K562 (cell line): ENCODE results near the gene LY6G5B. TPM values are rescaled to one million over a fixed set of nuclear protein-coding genes. Genes with fewer than 3 reads are reported as not detected.
A peak's percentile ranks its signal among the peaks of the same experiment; 100 is the strongest.

ENCODE experiments used
- CC2D1A ChIP-seq: fragments of 450-650 bp; IDR thresholded peaks from 2 replicates; pipeline ENCODE4 v1.6.1; 2017; ENCODE audit warnings: mild to moderate bottlenecking
- ESRRA ChIP-seq: fragments of 450-650 bp; IDR thresholded peaks from 2 replicates; pipeline ENCODE4 v1.6.1; 2014; ENCODE audit warnings: low read depth, mild to moderate bottlenecking, moderate library complexity, borderline replicate concordance
- ESRRB ChIP-seq: fragments of 250-450 bp; sonication (Bioruptor Pico); IDR thresholded peaks from 2 replicates; pipeline ENCODE4 v1.5.0; 2020; ENCODE audit warnings: mild to moderate bottlenecking, moderate library complexity, borderline replicate concordance
- FOXK1 ChIP-seq: sonication (generic); formaldehyde crosslinking; IDR thresholded peaks from 2 replicates; pipeline ENCODE4 v1.8.0; 2022; ENCODE audit warnings: missing genetic modification reagents, mild to moderate bottlenecking, borderline replicate concordance
- GTF2E2 ChIP-seq: fragments of 200-800 bp; sonication (Bioruptor generic); IDR thresholded peaks from 2 replicates; pipeline ENCODE4 v1.6.1; 2016; ENCODE audit warnings: missing genetic modification characterization, missing compliant biosample characterization
- HDAC1 ChIP-seq, 2 experiments: fragments of 450-650 bp; IDR thresholded peaks; 2 replicates each; pipeline ENCODE4 v1.6.1; 2016 to 2017; ENCODE audit warnings: inconsistent platforms in 1 of 2, mild to moderate bottlenecking in 1 of 2, moderate library complexity in 1 of 2
- HMG20B ChIP-seq: fragments of 250-450 bp; sonication (Bioruptor Pico); IDR thresholded peaks from 2 replicates; pipeline ENCODE4 v1.5.0; 2021; ENCODE audit warnings: mild to moderate bottlenecking
- RFX7 ChIP-seq: fragments of 250-450 bp; sonication (Bioruptor Pico); IDR thresholded peaks from 2 replicates; pipeline ENCODE4 v1.5.1; 2021; ENCODE audit warnings: mild to moderate bottlenecking
- SIN3A ChIP-seq, 2 experiments: fragments of 150-350 bp in 1 of 2; IDR thresholded peaks; 2 replicates each; pipeline ENCODE4 v1.6.1; 2011 to 2016; ENCODE audit warnings: borderline replicate concordance in 2 of 2, low read depth in 2 of 2, low read length in 2 of 2, mild to moderate bottlenecking in 2 of 2, moderate library complexity in 2 of 2; ENCODE audit not compliant: control insufficient read depth in 1 of 2
- SNRNP70 ChIP-seq: fragments of 200-400 bp; formaldehyde crosslinking; optimal IDR thresholded peaks from 2 replicates; pipeline ENCODE3; 2017; ENCODE audit warnings: low read depth, low read length
- SOX6 ChIP-seq: fragments of 450-650 bp; IDR thresholded peaks from 2 replicates; pipeline ENCODE4 v1.6.1; 2014; ENCODE audit warnings: mild to moderate bottlenecking
- THRAP3 ChIP-seq: fragments of 450-650 bp; IDR thresholded peaks from 2 replicates; pipeline ENCODE4 v1.6.1; 2016; ENCODE audit warnings: mild to moderate bottlenecking, inconsistent platforms, borderline replicate concordance
- XRCC5 ChIP-seq: fragments of 200-400 bp; formaldehyde crosslinking; IDR thresholded peaks from 2 replicates; pipeline ENCODE4 v1.6.1; 2017; ENCODE audit warnings: low read depth, mild to moderate bottlenecking, low read length
- ZNF12 ChIP-seq: sonication (generic); formaldehyde crosslinking; IDR thresholded peaks from 2 replicates; pipeline ENCODE4 v1.4.0; 2020; ENCODE audit warnings: mild to moderate bottlenecking, missing genetic modification reagents
- ZNF445 ChIP-seq: fragments of 250-450 bp; sonication (Bioruptor Pico); IDR thresholded peaks from 2 replicates; pipeline ENCODE4 v1.4.0; 2020; ENCODE audit warnings: low read depth, mild to moderate bottlenecking, moderate library complexity
- ZSCAN32 ChIP-seq: fragments of 450-650 bp; formaldehyde crosslinking; IDR thresholded peaks from 2 replicates; pipeline ENCODE4 v1.4.0; 2020; ENCODE audit warnings: mild to moderate bottlenecking, moderate library complexity
- polyA plus RNA-seq, 8 experiments: library from polyadenylated mRNA; depleted of rRNA in 4 of 8; stranded (reverse) in 5 of 8; unstranded in 3 of 8; fragments of >200 nt; fragmentation: Nextera tagmentation in 2 of 8; fragmentation: Illumina TruSeq in 1 of 8; extraction: Ambion mirVana in 2 of 8; extraction: Trizol in 1 of 8; gene quantifications; 2 replicates each; pipeline versions ENCODE4 v1.2.1 to v1.2.3, GENCODE V29; 2011 to 2014; ENCODE audit warnings: inconsistent platforms in 1 of 8, missing spikeins in 1 of 8
- total RNA-seq, 7 experiments: library from RNA; depleted of rRNA in 6 of 7; stranded (reverse); fragments of >200 nt in 6 of 7; fragmentation: Illumina TruSeq in 2 of 7; extraction: Trizol in 2 of 7; gene quantifications; 2 replicates each; pipeline versions ENCODE4 v1.2.1 to v1.2.3, GENCODE V29; 2011 to 2021; ENCODE audit warnings: low replicate concordance in 1 of 7
- TF ChIP-seq, protein P1 (sequence below): sonication (generic); formaldehyde crosslinking; IDR thresholded peaks from 2 replicates; pipeline ENCODE4 v1.8.0; 2022; ENCODE audit warnings: missing genetic modification reagents, mild to moderate bottlenecking, moderate library complexity, borderline replicate concordance
- TF ChIP-seq, protein P2 (sequence below), 2 experiments: fragments of 450-650 bp in 1 of 2; sonication (generic) in 1 of 2; formaldehyde crosslinking; conservative IDR thresholded peaks; 2 replicates each; pipeline versions ENCODE4 v1.4.0 to v1.8.1; 2020 to 2022; ENCODE audit warnings: mild to moderate bottlenecking in 1 of 2, missing genetic modification reagents in 1 of 2
- TF ChIP-seq, protein P3 (sequence below): fragments of 250-450 bp; sonication (Bioruptor Pico); IDR thresholded peaks from 2 replicates; pipeline ENCODE4 v1.8.0; 2022; ENCODE audit warnings: moderate library complexity, mild to moderate bottlenecking, inconsistent platforms
- TF ChIP-seq, protein P4 (sequence below): conservative IDR thresholded peaks from 2 replicates; pipeline ENCODE4 v1.6.1; 2011; ENCODE audit warnings: low read depth, mild to moderate bottlenecking, low read length; ENCODE audit not compliant: control insufficient read depth
- TF ChIP-seq, protein P5 (sequence below): sonication (generic); formaldehyde crosslinking; IDR thresholded peaks from 2 replicates; pipeline ENCODE4 v1.8.1; 2022; ENCODE audit warnings: missing genetic modification reagents

The LY6G5B gene
- total and polyA plus RNA-seq, 9 of the 15 experiments (the other 6 are each of a cell fraction or from before 2014, with no cell fraction given) = 6.0 to 27.0 (median 7.5) TPM

DNA sequence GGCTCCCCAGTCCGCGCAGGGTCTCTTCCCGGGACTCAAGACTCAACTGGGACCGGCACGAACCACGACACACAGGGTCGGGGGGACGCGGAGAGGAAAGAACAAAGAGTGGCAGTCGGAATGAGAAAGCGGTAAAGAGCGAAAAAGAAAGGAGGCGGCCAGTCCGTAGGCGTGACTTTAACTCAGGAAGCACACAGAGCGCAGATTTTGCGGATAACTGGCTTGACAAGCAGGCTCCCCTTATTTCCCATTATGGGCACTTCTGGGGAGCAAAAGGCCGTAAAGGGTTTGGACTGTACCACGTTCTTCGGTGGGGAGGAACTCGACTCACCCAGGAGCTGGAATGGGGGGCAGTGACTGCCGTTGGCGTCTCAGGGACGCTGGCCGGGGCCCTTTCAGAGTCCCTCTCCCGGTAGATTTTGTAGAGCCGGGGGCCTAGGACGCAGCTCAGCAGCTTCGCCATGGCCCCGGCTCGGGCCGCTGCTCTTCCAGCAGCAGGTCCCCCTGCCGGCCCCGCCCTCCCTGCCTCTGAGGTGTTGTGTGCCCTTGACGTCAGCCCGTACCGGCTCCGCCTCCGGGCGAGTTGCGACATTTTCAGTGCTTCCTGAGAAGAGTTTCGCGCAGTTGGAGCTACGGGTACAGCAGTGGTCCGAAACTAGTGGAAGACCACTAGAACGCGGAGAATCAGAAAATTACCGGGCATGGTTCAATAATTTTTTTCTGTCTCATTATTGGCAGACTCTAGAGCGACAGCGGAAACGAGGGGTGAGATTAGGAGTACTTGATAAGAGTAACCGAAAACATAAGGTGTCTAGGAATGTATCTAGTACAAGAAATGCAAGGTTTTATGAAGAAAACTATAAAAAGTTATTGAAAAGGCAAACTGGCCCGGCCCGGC lies 33.3 kb downstream of the LY6G5B start, which contains the start of gene ABHD16A (continued):
- peak in 1 of 2 experiments; percentile 91; a peak in 2 of 4 replicates for TF ChIP-seq HDAC1 (IDR thresholded peaks at IDR 0.05)
- TF ChIP-seq FOXK1 (CRISPR knock-in tag) = 0 out of 2 replicates have a peak, but pooled peaks have one; percentile 64
- TF ChIP-seq, protein P1, sequence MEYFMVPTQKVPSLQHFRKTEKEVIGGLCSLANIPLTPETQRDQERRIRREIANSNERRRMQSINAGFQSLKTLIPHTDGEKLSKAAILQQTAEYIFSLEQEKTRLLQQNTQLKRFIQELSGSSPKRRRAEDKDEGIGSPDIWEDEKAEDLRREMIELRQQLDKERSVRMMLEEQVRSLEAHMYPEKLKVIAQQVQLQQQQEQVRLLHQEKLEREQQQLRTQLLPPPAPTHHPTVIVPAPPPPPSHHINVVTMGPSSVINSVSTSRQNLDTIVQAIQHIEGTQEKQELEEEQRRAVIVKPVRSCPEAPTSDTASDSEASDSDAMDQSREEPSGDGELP (CRISPR knock-in tag) = peak; percentile 85
- peak; percentile 78 for TF ChIP-seq ZSCAN32 (CRISPR knock-in tag)
- TF ChIP-seq, protein P2, sequence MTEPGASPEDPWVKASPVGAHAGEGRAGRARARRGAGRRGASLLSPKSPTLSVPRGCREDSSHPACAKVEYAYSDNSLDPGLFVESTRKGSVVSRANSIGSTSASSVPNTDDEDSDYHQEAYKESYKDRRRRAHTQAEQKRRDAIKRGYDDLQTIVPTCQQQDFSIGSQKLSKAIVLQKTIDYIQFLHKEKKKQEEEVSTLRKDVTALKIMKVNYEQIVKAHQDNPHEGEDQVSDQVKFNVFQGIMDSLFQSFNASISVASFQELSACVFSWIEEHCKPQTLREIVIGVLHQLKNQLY (CRISPR knock-in tag; conservative IDR thresholded peaks at IDR 0.05) = 0 out of 4 replicates have a peak, but pooled peaks of 1 of the 2 experiments have one; percentile 21
- no peak for TF ChIP-seq HMG20B (CRISPR knock-in tag)
- no peak for TF ChIP-seq ZNF12 (CRISPR knock-in tag)
- TF ChIP-seq THRAP3 = no peak
- no peak for TF ChIP-seq ESRRB (CRISPR knock-in tag)
- peak; percentile 69 for TF ChIP-seq ESRRA
- TF ChIP-seq CC2D1A = 0 out of 2 replicates have a peak, but pooled peaks have one; percentile 8
- TF ChIP-seq, protein P3, sequence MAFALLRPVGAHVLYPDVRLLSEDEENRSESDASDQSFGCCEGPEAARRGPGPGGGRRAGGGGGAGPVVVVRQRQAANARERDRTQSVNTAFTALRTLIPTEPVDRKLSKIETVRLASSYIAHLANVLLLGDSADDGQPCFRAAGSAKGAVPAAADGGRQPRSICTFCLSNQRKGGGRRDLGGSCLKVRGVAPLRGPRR (CRISPR knock-in tag) = no peak
- TF ChIP-seq XRCC5 = 0 out of 2 replicates have a peak, but pooled peaks have one; percentile 61
- no peak; the same call in 1 of the 2 replicates for TF ChIP-seq ZNF445 (CRISPR knock-in tag)
- peak; percentile 52; the same call in 1 of the 2 replicates for TF ChIP-seq SOX6
- peak; percentile 99 for TF ChIP-seq GTF2E2 (tag)
- no peak for TF ChIP-seq RFX7 (CRISPR knock-in tag)
- TF ChIP-seq, protein P4, sequence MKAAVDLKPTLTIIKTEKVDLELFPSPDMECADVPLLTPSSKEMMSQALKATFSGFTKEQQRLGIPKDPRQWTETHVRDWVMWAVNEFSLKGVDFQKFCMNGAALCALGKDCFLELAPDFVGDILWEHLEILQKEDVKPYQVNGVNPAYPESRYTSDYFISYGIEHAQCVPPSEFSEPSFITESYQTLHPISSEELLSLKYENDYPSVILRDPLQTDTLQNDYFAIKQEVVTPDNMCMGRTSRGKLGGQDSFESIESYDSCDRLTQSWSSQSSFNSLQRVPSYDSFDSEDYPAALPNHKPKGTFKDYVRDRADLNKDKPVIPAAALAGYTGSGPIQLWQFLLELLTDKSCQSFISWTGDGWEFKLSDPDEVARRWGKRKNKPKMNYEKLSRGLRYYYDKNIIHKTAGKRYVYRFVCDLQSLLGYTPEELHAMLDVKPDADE = peak; percentile 52
- no peak for TF ChIP-seq SNRNP70
- TF ChIP-seq, protein P5, sequence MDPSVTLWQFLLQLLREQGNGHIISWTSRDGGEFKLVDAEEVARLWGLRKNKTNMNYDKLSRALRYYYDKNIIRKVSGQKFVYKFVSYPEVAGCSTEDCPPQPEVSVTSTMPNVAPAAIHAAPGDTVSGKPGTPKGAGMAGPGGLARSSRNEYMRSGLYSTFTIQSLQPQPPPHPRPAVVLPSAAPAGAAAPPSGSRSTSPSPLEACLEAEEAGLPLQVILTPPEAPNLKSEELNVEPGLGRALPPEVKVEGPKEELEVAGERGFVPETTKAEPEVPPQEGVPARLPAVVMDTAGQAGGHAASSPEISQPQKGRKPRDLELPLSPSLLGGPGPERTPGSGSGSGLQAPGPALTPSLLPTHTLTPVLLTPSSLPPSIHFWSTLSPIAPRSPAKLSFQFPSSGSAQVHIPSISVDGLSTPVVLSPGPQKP (CRISPR knock-in tag) = no peak
- peak; percentile 71 to 95 for TF ChIP-seq SIN3A (IDR thresholded peaks at IDR 0.05; ENCODE audit: borderline replicate concordance in 2 of 2, control insufficient read depth in 1 of 2, low read depth in 2 of 2, low read length in 2 of 2)
